ENCODE measurements around the gene MYO18B. TPM values are rescaled to one million over a fixed set of nuclear protein-coding genes. Genes with fewer than 3 reads are reported as not detected.

MYO18B gene
- total and polyA plus RNA-seq, 2 experiments from 2014 or later = 35.6 to 178 TPM

- H3K27me3 ChIP-seq = no peaks in the 10 kb centered on the region
- no peak overlapping the region for H3K4me3 ChIP-seq
- TF ChIP-seq, protein P1, sequence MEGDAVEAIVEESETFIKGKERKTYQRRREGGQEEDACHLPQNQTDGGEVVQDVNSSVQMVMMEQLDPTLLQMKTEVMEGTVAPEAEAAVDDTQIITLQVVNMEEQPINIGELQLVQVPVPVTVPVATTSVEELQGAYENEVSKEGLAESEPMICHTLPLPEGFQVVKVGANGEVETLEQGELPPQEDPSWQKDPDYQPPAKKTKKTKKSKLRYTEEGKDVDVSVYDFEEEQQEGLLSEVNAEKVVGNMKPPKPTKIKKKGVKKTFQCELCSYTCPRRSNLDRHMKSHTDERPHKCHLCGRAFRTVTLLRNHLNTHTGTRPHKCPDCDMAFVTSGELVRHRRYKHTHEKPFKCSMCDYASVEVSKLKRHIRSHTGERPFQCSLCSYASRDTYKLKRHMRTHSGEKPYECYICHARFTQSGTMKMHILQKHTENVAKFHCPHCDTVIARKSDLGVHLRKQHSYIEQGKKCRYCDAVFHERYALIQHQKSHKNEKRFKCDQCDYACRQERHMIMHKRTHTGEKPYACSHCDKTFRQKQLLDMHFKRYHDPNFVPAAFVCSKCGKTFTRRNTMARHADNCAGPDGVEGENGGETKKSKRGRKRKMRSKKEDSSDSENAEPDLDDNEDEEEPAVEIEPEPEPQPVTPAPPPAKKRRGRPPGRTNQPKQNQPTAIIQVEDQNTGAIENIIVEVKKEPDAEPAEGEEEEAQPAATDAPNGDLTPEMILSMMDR (IDR thresholded peaks at IDR 0.05; ENCODE audit: low read depth, low read length) = no peak
- DNase-seq (ENCODE audit: low read depth in 1 of 2, low spot score in 1 of 2) = no peak
- H3K4me1 ChIP-seq (ENCODE audit: low read depth) = no peaks in the 10 kb centered on the region
- no peaks in the 10 kb centered on the region for H3K9me3 ChIP-seq (ENCODE audit: low read depth)
- no peak overlapping the region for H3K27ac ChIP-seq
- H3K36me3 ChIP-seq = peaks cover 29% of the 10 kb centered on the region
Measured at GRCh38 chr22:25843660-25844405, 101.8 kb downstream of the MYO18B start.

GRCh38 chr22:25844601-25845000 is 102.6 kb downstream of the MYO18B start:
- no peak for DNase-seq (ENCODE audit: low read depth in 1 of 2, low spot score in 1 of 2)
- H3K27ac ChIP-seq = no peak overlapping the region
- no peaks in the 10 kb centered on the region for H3K4me1 ChIP-seq (ENCODE audit: low read depth)
- peaks cover 29% of the 10 kb centered on the region for H3K36me3 ChIP-seq
- TF ChIP-seq, protein P1 (IDR thresholded peaks at IDR 0.05; ENCODE audit: low read depth, low read length) = no peak
- no peak overlapping the region for H3K4me3 ChIP-seq
- no peaks in the 10 kb centered on the region for H3K27me3 ChIP-seq
- H3K9me3 ChIP-seq (ENCODE audit: low read depth) = no peaks in the 10 kb centered on the region

DNA sequence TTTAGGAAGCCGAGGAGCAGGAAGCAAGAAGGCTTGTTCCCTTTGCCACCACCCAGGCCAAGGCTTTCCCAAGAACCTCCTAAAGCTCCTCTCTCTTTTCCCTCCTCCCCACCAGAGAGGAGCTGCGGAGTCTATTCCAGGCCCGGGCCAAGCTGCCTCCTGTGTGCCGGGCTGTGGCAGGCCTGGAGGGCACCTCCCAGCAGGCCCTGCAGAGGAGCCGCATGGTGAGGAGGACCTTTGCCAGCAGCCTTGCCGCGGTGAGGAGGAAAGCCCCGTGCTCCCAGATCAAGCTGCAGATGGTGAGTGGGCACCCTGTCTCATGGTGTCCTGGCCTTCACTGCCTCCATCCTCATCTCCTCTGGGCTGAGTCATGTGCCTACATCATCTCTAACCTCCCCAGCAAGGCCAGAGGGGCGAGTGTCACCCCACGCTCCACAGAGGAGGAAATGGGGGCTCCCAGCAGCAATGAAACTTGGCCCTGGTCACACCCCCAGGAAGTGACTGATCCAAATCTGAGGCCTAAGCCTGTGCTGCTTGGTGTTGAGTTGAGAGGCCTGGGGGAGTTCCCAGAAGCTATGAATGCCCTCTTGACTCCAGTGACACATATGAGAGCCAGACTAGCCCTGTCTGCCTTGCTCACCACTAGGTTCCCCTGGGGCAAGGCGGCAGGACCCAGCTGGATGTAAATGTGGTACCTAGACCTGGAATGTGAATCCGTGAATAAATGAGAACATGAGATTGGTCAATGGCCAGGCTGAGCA is 104.2 kb downstream of the MYO18B start:
- TF ChIP-seq, protein P1 (IDR thresholded peaks at IDR 0.05; ENCODE audit: low read depth, low read length) = no peak
- Histone ChIP-seq H3K9me3 (ENCODE audit: low read depth) (no peaks in the 10 kb centered on the region), H3K27ac (no peak overlapping the region), H3K27me3 (no peaks in the 10 kb centered on the region), H3K4me3 (no peak overlapping the region), H3K36me3 (peaks cover 41% of the 10 kb centered on the region), H3K4me1 (ENCODE audit: low read depth) (no peaks in the 10 kb centered on the region)
- no peak for DNase-seq (ENCODE audit: low read depth in 1 of 2, low spot score in 1 of 2)

DNA sequence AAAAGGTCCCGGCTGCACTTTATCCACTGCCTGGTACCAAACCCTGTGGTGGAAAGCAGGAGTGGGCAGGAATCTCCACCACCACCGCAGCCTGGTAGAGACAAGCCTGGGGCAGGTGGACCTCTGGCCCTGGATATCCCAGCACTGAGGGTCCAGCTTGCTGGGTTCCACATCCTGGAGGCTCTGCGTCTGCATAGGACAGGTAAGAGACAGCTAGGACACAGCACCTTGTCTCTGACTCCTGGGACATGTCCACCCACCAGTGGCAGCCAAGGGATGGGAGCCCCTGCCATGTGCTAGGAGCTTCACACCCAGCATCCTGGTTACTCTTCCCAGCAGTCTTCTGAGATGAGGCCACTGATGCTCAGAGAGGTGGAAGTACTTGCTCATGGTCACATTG is 105.5 kb downstream of the MYO18B start:
- H3K27me3 ChIP-seq = no peaks in the 10 kb centered on the region
- H3K27ac ChIP-seq = no peak overlapping the region
- H3K4me1 ChIP-seq (ENCODE audit: low read depth) = no peaks in the 10 kb centered on the region
- DNase-seq (ENCODE audit: low read depth in 1 of 2, low spot score in 1 of 2) = no peak
- TF ChIP-seq, protein P1 (IDR thresholded peaks at IDR 0.05; ENCODE audit: low read depth, low read length) = no peak
- H3K4me3 ChIP-seq = no peak overlapping the region
- H3K9me3 ChIP-seq (ENCODE audit: low read depth) = no peaks in the 10 kb centered on the region
- peaks cover 54% of the 10 kb centered on the region for H3K36me3 ChIP-seq

DNA sequence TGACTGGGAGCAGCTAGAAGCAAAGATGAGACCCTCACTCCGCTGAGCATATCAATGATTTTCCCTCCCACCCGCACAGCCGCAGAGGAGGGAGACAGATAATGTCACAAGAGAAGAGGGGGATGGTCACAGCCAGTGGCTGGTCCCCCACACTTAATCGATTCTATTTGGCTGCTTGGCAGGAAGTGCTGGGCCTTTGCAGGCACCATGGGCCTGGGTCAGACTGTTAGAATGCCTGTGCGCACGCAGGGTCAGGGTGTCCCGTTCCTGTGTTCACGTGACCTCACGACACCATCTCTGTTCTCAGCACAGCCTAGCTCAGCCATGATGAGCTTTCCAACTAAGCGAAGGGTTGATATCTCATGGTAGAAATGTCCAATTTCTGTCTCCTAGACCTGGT is 107.0 kb downstream of the MYO18B start:
- peaks cover 59% of the 10 kb centered on the region for H3K36me3 ChIP-seq
- TF ChIP-seq, protein P1 (IDR thresholded peaks at IDR 0.05; ENCODE audit: low read depth, low read length) = no peak
- DNase-seq (ENCODE audit: low read depth in 1 of 2, low spot score in 1 of 2) = no peak
- no peak overlapping the region for H3K4me3 ChIP-seq
- no peaks in the 10 kb centered on the region for H3K4me1 ChIP-seq (ENCODE audit: low read depth)
- H3K27ac ChIP-seq = no peak overlapping the region
- H3K27me3 ChIP-seq = no peaks in the 10 kb centered on the region
- no peaks in the 10 kb centered on the region for H3K9me3 ChIP-seq (ENCODE audit: low read depth)

All from cardiac muscle cell (in vitro differentiated cells and primary cell).